ENCODE measurements around the gene IRX2. TPM values are rescaled to one million over a fixed set of nuclear protein-coding genes. Genes with fewer than 3 reads are reported as not detected.

Gene IRX2
- total RNA-seq, 1 donor from 2014 or later: not detected

DNA sequence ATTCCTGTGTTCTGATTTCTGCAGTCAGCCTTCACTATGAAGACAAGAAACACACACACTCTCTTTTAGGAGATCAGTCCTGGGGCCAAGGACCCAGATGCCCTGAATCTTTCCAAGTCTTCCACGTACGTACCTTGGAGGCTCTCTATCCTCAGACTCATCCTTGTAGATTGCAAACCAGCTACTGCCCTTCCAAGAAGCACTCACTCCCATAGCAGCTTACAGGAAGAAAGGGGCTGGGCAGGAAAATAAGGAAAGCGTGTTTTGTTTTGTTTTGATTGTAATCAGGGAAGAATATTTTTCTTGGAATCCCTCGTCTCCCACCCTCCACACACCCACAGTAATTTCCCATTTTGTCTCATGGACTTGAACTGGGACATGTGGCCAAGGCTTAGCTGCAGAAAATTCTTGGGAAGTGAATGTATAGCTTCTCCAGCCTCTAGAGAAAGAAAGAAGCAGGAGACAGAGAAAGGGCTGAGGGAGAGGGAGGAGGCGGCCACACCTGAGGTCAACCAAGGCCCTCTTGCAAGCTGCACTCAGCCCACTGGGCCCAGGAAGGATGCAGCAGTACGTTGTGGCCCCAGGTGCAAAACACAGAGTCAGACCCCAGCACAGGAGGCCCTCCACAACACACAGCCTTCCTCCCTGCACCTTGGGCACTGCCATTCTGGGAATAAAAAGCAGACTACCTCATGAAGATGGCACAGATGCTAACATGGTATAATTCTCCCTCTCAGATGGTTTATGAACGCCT is 29.9 kb downstream of the IRX2 start:
- intact Hi-C loops (cut with micrococcal nuclease): no loop called here

DNA sequence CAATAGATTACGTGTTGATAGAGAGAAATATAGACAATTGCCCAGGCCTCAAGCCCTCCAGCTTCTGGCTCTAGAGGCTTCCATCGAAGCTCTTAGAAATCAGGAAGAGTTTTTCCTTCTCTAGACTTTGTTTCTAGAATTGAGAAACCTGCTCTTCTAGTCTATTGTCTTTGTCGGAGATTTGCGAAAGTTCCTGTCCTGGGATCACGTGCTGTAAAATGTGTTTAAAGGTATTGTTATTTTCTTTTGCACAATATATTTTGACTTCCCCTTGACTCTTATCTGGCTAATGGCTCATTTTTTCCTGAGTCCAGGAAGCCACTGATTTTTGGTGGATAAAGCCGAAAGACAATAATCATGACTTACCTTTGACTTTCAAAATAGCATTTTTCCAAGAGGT is 32.1 kb downstream of the IRX2 start:
- intact Hi-C loops (cut with micrococcal nuclease): no loop called here

- intact Hi-C loops (cut with micrococcal nuclease): no loop called here
Measured at GRCh38 chr5:2718115-2718514, 33.4 kb downstream of the IRX2 start.

GRCh38 chr5:2715856-2716255 is 35.6 kb downstream of the IRX2 start:
- intact Hi-C loops (cut with micrococcal nuclease): no loop called here

GRCh38 chr5:2714805-2715204 is 36.7 kb downstream of the IRX2 start:
- intact Hi-C loops (cut with micrococcal nuclease): no loop called here

DNA sequence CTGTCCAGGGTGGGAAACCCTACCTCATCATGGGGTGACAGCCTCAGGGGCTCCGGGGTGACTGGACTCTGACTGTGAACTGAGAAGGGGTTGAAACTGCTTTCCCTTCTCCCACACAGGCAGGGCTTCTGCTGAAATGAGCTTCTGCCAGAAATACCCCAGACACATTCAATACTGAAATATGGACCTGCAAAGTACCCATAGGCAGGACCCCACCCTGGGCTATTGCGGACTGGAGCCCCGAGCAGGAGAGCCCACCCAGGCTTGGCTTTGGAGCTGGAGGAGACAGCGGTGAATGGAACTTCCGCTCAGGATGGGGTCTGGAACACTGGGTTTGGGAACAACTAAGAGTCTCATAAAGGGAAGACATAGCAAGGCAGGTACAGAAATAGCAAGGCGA is 37.5 kb downstream of the IRX2 start:
- intact Hi-C loops (cut with micrococcal nuclease): no loop called here

DNA sequence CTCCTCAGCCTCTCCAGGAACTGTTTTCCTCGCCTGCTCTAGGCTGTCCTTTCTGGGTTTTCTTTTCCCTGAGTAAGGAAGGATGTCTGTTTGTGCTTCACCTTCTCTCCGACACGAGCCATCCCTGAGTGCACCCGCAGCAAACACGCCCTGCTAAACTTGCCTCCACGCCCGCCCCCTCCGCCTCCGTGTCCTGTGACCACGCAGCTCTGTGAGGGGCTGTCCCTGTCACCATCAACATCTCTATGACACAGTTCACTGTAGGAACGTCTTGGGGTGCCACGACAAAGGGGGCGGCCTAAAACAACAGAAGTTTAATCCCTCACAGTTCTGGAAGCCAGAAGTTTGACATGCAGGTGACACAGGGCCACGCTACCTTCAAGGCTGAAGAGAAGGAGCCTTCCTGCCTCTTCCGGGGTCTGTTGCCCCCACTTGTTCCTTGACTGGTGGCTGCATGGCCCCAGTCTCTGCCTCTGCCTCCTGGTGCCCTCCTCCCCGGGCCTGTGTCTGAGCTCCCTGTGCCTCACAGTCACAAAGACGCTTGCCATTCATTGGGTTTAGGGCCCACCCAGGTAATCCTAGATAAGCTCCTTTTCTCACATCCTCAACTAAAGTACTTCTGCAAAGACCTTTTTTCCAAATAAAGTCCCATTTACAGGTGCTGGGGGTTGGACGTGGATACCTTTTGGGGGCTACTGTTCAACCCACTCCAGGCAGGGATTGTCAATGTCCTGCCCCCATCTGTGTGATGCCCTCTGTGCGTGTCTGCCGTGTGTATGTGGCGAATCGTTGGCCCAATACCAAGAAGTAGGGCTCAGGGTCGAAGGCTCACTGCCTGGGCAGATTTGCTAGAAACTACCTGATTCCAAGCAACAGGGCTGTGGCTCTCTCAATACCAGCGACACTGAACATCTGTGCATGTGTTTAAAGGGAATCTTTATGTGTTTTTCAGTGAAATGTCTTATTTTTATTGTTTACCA is 39.7 kb downstream of the IRX2 start:
- intact Hi-C loops (cut with micrococcal nuclease): no loop called here

GRCh38 chr5:2710910-2711309 is 40.6 kb downstream of the IRX2 start:
- intact Hi-C loops (cut with micrococcal nuclease): no loop called here

- intact Hi-C loops (cut with micrococcal nuclease): no loop called here
Measured at GRCh38 chr5:2709976-2710689, 41.3 kb downstream of the IRX2 start.

DNA sequence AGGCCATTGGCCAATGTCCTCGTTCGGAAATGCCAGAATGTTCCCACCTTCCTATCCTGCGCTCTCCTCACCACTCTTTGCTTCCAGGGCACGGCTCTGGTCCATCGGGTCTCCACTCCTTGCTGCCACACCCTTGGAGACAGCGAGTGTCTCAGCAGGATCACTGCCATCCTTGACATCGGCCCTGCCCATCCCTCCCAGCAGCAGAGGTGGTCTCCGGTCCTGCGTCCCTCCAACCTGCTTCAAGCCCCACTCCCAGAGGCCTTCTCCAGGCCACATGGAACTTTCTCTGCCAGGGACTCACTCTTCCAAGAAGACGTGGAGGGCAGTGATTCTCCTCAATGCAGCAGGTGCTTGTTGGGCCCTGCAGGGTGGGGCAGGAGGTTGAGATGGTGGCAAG is 42.7 kb downstream of the IRX2 start:
- intact Hi-C loops (cut with micrococcal nuclease): no loop called here

DNA sequence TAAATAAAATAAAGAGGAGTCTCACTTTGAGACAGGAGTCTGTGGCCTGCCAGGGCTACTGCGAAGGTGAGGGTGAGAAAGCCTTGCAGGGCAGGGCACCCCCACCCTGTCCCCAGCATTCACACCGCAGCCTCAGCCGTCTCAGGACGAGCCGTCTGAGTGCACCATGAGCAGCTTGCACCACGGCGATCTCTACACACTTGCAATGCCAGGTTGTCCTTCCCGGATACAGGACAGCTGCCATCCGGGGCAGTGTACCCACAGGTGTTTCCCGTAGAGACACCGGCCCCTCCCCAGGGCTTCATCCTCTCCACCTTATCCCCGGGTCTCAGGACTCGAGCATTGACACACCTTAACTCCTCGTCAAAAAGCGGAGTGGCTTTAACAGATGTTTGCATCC is 43.3 kb downstream of the IRX2 start:
- intact Hi-C loops (cut with micrococcal nuclease): no loop called here

- intact Hi-C loops (cut with micrococcal nuclease): no loop called here
Measured at GRCh38 chr5:2705861-2706260, 45.6 kb downstream of the IRX2 start.

DNA sequence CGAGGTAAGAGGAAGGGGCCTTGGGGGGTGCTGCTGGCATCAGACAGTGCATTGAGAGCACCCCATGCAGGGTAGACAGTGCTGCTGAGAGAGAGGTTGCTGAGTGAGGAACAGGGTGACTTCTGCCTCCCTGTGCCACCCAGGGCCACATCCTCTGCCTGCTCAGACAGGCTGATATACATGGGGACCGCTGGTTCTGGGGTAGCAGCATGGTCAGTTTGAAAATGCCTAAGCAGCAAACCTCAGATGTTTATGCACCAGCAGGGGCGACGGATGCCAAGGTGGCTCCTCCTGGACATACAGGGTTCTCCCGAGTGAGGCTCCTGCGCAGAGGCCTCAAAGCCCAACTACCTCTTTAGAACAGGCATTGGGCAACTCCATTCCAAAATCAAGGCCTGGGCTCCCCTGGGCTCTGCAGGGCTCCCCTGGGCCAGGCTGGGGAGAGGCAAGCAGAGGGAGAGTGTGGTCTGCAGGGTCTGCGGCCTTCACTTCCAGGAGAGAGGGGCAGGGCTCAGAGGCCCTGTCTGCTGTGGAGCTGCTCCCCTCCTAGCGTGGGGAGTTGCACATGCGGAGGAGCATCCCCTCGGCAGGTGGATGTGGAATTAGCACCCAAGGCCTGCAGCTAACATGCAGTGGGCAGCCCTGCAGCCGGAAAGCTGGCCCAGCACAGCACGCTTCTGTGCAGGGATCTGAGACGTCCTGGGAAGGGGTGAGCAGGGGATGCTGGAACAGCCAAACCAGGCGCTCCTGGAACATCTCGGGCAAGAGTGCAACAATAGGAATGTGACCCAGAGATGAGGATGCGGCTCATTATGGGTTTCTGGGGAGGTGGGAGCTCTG is 46.5 kb downstream of the IRX2 start:
- intact Hi-C loops (cut with micrococcal nuclease): no loop called here

DNA sequence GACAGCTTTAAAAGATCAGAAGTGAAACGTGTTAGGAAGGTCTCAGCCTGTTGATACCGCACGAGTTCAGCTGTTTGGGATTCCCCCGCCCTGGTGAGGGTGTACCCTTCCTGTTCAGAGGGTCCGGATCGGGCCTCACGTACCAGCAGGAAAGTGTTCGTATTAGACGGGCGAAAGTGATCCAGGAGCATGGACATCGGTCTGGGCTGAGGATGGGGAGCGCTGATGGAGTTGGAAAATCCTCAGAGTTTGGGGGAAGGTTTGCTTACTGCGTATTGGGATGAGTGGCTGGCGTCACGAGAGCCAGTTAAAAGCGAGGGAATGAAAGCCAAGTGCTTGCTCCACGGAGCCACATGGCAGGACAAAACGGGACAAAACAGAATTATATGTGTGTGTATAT is 47.4 kb downstream of the IRX2 start:
- intact Hi-C loops (cut with micrococcal nuclease): no loop called here

DNA sequence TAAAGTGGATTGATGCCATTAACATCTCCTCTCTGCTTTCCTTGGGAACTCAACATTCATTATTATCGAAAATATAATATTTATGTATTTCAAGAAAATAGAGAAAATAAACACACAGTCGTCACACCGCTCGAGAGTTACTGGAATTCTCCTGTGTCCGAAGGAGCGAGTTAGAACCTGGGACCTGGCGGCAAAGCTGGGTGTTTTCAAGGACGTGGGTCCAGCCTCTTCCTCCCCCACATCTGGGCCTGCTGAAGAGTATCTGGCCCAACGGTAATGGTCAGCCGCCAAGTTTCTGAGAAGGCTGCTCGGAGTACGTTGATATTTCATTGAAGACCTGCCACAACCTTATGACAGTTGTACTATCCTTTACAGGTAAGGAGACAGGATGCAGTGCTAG is 47.9 kb downstream of the IRX2 start:
- intact Hi-C loops (cut with micrococcal nuclease): no loop called here

- intact Hi-C loops (cut with micrococcal nuclease): no loop called here
Measured at GRCh38 chr5:2703041-2703440, 48.4 kb downstream of the IRX2 start.

GRCh38 chr5:2702096-2702879 is 49.2 kb downstream of the IRX2 start:
- intact Hi-C loops (cut with micrococcal nuclease): no loop called here

DNA sequence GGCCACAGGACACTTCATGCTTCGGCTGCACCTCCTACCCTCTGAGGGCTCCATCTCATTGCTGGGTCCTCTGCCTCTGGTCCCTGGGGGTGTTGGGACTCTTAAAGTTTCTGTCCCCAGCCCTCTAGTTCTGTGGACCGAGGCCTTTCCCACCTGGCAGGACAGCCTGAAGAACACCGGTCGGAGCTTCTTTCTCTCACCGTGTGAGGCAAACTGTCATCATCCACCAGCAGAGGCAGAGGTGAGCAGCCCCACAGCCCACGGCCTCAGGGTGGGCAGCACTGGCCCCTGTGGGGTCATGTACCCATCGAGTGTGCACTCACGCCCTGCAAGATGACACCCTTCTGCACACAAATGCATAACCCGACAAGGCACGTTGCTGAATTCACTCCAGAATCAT is 49.9 kb downstream of the IRX2 start:
- intact Hi-C loops (cut with micrococcal nuclease): no loop called here

DNA sequence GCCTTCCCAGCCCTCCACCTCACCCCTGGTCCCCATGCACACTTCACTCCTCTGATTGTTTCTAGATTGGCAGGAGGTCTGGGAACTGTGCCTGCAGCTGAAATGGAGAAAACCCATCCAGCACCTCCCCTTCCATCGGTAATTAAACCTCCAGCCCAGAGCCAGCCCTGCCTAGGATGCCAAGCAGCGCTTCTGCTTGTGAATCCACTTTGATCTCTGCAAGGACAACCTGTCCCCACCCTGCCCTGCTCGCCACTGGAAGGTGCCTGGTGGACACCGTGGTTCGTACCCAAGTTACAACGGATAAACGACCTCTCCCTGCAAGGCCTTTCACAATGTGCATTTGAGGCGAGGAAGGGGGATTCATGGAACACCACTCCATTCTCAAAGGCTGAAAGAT is 50.6 kb downstream of the IRX2 start:
- intact Hi-C loops (cut with micrococcal nuclease): no loop called here

GRCh38 chr5:2699686-2700085 is 51.8 kb downstream of the IRX2 start:
- intact Hi-C loops (cut with micrococcal nuclease): no loop called here
